GM11168 (cell line): Measurements from ENCODE around the gene LAMB1.

Source experiments
- in situ Hi-C: fragments of 300-500 bp; cut with MboI; formaldehyde crosslinking; loops from one replicate; pipeline ENCODE4 v1.12.0; 2022; ENCODE audit warnings: low sequenced_read_pairs; ENCODE audit not compliant: unreplicated experiment

Gene LAMB1

GRCh38 chr7:108020585-108020984 lies 17.6 kb upstream of the LAMB1 start:
- in situ Hi-C loops: no loop called here

GRCh38 chr7:108018668-108019067 lies 15.7 kb upstream of the LAMB1 start:
- in situ Hi-C loops: no loop called here

- in situ Hi-C loops: no loop called here
Observed at GRCh38 chr7:108017776-108018151, 14.8 kb upstream of the LAMB1 start.

- in situ Hi-C loops: no loop called here
Observed at GRCh38 chr7:108016841-108017775, 14.1 kb upstream of the LAMB1 start.

GRCh38 chr7:108015740-108016139 lies 12.8 kb upstream of the LAMB1 start:
- in situ Hi-C loops: no loop called here

- in situ Hi-C loops: no loop called here
Observed at GRCh38 chr7:108014747-108015682, 12.1 kb upstream of the LAMB1 start.

- in situ Hi-C loops: no loop called here
Observed at GRCh38 chr7:108014215-108014614, 11.3 kb upstream of the LAMB1 start.

GRCh38 chr7:108012499-108013430 lies 9.8 kb upstream of the LAMB1 start:
- in situ Hi-C loops: no loop called here

- in situ Hi-C loops: no loop called here
Observed at GRCh38 chr7:108010377-108010776, 7.4 kb upstream of the LAMB1 start.

GRCh38 chr7:108009873-108010272 lies 6.9 kb upstream of the LAMB1 start:
- in situ Hi-C loops: no loop called here

GRCh38 chr7:108008827-108009226 lies 5.9 kb upstream of the LAMB1 start:
- in situ Hi-C loops: no loop called here

GRCh38 chr7:108008240-108008639 lies 5.3 kb upstream of the LAMB1 start:
- in situ Hi-C loops: no loop called here

- in situ Hi-C loops: no loop called here
Observed at GRCh38 chr7:108007762-108008161, 4.8 kb upstream of the LAMB1 start.

GRCh38 chr7:108007261-108007660 lies 4.3 kb upstream of the LAMB1 start:
- in situ Hi-C loops: no loop called here

- in situ Hi-C loops: no loop called here
Observed at GRCh38 chr7:108004220-108005142, 1.5 kb upstream of the LAMB1 start.

- in situ Hi-C loops: no loop called here
Observed at GRCh38 chr7:108003599-108003935, 606 bp upstream of the LAMB1 start.

- in situ Hi-C loops: no loop called here
Observed at GRCh38 chr7:108001764-108002725, 916 bp downstream of the LAMB1 start.
